Measurements from ENCODE around the gene XXYLT1.
A peak's percentile ranks its signal among the peaks of the same experiment; 100 is the strongest.

The XXYLT1 gene

DNA sequence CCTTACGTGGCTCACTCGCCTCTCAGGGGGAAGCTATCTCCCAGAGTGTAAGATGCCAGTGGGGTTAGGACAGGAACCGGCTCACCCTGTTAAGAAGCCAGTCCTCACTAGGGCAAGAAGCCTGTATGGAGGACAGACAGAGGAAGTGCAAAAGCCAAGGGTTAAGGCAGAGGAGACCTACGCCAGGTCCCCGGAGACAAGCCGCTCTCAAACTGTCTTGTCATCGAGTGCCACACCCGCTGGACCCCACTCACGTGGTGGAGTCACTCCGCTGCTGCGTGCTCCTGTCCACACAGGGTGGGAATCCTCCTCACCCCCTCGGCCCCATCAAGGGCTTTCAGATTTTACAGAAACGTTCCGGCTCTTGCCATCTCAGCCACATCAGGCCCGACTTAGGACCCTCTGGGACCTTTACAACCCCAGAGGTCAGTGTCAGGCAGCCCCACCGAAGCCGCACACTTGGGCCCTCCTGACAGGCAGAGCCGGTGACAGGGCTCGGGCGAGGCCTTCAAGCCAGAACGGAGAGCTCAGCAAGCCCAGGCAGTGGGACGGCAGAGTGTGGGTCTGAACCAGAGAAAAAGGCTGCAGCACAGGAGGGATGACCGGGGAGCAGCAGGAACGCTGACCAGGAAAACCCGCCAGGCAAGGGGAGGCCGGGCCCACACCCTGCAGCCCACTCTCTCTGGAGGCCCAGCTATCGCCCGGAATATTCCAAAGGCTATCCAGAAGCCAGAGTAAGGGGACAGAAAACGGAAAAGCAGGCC is 61.7 kb downstream of the XXYLT1 start:
- DNase-seq, result no peak

DNA sequence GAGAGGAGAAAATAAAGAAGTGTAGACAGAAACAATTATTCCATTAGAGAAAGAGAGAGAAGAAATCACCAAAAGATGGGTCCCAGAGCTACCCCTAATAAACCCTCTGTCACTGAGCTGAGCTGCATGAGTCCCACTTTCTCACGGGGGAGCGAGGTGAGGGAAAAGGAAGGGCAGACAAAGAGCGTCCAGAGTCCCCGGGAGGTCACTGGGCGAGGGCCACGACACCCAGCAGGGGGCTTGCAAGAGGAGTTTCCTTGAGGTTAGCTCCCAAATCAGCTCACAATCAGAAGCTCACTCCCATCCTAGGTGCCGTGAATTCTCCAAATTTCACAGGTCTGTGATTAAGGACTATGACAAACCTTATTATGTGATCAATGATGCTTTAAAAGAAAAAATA is 62.3 kb downstream of the XXYLT1 start:
- DNase-seq, result no peak

DNA sequence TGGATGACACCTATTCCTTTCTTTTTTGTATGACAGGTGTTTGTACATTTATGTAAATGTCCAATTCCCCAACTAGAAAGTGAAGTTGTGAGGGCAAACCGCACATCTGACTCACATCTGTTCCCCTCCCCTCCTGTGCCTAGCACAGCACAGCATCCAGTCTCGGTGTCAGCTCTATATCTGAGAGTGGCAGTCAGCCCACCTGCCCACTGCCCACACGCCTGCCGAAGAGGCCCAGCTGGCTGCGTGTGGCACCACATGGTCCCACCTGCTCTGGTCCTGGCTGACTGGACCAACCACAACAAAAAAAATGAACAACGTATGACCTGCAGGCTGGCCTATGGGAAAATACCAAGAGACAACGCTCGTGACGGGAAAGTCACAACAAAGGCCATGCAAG is 62.8 kb downstream of the XXYLT1 start:
- no peak for DNase-seq

DNA sequence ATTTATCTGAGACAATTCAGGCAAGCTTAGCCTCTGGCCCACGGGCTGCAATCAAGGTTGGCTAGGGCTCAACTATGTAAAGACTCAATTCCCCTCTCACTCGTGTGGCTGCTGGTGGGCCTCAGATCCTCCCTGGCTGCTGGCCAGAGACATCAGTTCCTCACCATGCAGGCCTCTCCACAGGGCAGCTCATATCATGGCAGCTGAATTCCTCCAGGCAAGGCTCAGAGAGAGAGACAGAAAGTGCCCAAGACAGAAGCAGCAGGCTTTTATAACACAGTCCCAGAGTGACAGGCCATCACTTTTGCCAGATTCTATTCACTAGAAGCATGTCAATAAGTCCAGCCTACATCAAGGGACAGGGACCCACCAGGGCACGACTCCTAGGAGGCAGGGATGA is 63.2 kb downstream of the XXYLT1 start:
- no peak for DNase-seq

DNA sequence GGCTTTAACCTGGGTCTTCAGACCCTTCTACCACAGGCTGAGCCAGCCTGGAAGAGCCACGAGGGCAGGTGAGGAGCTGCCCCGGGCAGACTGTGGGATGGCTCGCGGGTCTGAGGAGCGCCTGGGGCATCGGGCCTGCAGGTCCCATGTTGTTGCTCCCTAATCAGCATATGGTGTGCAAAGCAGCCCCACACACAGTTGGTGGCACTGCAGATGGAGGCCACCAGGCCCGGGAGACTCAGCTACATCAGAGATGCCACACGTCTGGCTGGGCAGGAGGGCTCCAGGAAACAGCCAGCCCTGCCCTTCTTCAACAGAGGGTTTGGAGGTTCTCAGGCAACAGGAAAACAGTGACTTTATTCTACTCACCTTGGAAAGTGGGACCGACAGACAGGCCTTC is 63.9 kb downstream of the XXYLT1 start:
- no peak for DNase-seq

DNA sequence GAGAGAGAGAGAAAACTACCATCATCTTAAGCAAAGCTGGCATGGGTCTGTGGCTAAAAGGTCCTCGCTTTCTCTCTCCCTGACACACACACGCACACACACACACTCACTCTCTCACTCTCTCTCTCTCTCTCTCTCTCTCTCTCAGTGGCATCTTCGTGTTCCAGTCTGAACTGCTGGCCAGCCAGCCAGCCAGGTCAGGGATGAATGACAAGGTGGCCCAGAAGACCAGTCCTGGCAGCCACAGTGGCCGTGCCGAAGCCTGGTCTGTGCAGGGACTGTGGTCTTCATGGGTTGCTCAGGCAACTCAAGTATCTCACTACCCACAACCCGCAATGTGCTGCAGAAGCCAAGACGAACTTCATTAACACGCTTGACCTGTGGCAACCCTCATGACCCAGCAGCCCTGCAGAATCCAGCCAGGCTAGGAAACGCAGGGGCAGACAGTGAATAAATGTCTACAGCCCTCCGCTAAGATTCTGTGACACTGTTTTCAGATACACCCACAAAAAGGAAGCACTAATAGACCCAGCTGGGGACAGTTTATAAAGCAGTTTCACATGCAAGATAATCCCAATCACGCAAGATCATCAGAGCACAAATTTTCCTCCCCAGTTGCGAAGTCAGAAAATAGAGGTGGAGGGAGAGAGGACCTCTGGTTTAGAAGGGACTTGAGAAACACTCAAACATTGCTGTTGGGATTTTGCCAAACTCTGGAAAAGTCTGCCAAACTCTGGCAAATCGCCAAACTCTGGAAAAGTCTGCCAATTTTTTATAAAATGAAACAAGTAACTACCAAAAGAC is 66.4 kb downstream of the XXYLT1 start:
- DNase-seq, result peak in 1 of 58 donors; percentile 52

DNA sequence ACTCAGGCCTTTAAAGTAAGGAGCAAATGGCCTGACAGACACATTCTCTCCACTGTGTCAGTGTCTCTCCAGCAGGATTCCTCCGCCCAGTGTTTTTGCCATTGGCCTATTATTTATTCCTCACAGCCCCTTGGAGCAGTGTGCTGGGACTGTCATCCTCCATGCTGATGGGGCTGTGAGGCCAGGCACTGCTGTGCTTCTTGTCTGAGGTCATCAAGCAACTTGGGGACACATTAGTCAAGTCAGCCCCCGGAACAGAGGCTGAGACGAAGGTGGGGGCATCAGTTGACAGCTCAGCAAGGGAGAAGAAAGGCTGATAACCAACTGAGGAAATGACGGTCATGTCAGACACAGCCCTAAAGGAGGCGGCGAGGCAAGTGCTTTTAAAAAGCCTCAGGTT is 67.4 kb downstream of the XXYLT1 start:
- no peak for DNase-seq

DNA sequence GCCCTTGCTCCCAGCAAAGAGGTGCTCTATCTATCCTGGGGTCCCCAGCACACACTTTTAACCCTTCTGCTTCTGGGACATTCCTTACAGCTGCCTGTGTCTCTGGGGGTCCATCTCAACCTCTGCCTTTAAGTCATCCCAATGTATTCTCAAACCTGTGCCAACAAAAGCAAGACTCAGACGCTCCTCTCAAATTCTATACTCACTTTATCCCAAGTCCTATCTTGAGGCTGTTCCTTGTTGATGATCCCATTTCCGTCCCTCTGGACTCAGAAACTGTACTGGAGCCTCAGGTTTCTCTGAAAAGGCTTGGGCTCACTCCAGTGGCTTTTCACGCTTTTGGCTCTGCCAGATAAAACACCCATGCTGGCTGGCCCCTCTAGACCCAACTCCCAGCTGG is 69.7 kb downstream of the XXYLT1 start:
- DNase-seq, result no peak

DNA sequence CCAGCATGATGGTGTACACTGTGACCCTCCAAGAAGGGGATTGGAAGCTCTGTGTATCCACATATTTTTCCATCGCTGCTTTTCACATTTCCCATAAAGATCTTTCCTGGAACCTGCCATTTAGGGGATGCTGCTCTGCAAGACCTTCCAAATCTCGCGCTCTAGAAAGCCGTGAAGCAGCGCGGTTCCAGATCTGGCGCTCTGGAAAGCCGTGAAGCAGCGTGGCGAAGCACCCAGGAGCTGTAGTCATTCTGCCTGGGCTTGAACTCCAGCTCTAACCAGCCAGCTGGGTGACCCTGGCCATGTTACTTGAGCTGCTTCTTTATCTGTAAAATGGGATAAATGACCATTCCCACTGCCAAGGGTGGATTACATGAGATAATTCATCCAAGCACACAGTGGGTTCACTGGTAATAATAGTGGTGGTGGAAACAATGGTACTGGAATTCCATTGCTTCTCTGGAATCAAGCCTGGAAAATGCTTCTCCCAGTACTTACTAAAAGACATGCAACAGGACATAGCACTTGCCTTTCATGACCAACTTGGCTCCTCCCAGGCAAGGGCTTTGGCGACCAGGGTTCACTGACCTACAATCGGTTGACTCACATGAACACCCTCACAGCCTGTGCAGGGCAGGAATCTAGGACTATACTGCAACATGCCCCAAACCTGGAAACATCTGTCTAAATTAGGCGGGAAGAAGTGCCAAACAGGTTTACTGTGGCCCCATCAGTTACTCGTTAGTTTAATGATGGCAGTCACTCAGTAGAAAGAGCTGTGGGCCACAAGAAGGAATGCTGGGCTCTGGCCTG is 70.7 kb downstream of the XXYLT1 start:
- DNase-seq, result no peak

DNA sequence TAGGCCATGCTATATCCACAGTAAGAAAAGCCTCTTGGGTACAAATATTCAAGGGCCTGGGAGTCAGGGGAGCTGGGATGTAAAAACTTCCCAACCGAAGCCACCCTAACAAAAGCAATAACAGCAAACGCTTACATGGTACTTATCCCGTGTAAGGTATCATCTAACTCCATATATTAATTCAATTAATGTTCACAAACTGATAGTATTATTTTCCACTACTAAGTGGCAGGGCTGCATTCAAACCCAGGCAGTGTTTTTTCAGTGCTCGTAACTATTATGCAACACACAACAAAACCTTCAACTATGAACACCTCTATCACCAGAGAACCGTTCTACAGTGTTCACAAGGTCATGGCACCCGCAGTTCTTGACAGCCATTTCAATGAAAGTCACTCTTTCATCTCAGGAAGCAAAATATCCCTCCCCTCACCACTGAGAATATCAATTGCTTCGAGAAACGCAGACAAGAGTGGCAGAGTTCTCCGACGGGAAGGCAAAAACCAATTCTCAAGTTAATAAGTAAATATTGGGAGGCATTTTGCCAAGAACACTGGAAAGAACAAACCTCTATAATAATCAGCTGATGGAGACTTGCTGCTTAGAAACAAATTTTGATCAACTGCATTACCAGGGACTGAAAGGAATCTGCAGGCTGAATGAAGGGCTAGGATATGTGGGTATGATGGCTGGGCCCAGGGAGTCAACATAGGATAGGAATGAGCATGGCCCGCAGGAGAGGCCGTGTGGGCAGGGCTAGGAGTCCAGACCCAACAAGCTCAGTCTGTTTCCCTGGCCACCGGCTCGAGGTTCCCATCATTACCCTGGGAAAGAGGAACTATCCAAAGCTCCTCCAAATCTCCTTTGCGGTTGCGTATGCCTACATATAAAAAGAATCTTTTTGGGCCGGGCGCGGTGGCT is 72.3 kb downstream of the XXYLT1 start:
- no peak for DNase-seq

DNA sequence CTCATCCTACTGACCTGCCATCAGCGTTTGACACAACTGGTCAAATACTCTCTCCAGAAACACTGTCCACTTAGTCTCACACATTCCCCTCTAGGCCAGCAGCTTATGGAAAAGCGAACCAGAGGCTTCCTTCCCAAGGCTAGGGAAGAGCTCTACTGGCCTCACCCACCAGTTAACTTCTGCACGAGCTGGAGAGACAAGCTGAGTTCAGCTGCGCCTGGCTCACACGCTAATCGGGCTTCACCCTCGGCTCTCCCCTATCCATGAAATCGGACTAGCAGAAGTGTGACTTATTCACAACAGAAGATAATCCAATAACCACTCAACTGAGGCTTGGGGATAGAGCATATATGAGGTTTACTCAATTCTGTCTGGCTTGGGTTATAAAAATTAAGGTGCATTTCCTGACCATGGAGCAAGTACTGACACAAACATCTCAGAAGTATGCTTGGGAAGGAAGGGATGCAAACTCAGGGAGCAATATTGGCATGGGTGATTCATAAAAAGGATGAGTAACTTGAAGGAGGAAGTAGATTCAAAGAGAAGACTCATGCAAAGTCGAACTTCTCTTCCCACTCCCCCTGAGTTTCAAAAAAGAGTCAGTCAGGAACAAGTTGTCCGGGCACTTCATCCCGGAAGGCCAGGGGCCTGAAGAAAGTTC is 73.1 kb downstream of the XXYLT1 start:
- DNase-seq, result no peak

DNA sequence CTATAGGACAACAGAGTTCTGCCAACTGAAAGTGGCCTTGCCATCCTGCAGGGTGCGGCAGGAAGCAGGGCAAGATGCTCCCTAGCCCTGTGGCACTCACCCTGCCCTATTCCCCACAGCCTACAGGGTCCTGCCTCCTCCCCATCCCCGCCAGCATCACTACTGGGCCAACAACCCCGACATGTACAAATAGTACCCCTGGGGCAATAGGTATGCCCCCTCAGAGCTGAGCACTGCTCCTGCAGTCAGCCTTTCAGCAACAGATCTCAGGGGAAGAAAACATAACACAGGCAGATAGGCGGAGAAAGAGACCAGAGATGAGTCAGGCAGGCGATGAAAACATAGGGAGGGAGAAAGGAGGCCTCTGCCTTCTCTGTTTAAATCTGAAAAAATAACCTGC is 74.7 kb downstream of the XXYLT1 start:
- no peak for DNase-seq

DNA sequence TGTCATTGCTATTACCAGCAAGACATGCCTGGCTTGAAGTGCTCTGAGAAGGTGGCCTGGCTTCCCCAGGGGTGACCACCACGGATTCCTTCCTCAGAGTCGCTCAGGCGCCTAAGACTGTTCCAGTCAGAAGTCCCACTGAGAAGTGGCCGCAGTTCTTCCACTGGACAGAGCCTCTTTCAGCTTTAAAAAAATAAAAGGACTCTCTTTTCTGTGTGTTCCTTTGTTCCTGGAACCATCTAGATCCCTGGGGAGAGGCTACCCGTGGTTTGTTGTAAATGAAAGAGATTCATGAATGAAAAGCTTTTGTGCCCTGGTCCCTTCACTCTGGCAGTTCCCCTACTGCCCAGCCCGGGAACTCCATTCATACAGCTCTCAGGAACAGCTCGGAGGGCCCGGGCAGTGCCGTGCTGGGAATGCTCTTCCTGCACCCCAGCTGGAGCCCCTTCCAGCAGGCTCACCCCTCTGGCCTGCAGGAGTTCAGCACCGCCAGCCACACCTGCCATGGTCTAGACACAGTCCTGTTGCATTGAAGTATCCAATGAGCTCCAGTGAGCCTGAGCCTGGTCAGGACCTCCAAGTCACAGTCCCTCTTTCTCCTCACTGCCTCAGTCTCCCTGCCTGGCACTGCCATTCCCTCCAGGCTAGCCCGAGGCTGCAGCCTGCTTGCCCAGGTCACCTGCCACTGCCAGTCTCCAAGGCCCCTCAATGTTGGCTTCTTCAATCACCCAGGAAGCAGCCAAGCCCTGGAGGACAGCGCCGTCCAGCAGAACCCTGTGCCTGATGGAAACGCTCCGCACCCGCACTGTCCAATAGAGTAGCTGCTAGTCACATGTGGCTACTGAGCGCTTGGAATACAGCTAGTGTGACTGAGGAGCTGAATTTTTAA is 75.4 kb downstream of the XXYLT1 start:
- DNase-seq, result peak in 47 of 58 donors; percentile 16 to 90 (median 57)

DNA sequence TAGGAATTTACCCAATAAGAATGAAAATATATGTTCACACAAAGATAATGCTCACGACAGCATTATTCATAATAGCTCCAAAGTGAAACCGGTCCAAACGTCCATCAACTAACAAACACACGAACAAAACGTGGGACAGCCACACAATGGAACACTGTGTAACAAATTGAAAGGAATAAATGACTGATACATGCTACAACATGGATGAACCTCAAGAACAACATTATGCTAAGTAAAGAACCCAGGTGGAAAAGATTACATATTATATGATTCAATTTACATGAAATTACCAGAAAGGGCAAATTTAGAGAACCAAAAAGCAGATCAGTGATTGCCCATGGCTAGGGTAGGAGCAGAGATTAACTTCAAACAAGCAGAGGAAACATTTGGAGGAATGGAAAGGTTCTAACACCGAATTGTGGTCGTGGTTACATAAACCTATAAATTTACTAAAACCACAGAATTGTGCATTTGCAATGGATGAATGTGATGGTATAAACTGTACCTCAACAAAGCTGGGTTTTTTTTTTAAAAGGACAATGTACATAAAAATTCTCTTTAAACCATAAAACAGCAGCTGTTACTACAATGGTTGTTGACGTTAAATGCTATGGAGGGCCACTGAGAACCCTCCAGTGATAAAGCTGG is 76.3 kb downstream of the XXYLT1 start:
- DNase-seq, result no peak

DNA sequence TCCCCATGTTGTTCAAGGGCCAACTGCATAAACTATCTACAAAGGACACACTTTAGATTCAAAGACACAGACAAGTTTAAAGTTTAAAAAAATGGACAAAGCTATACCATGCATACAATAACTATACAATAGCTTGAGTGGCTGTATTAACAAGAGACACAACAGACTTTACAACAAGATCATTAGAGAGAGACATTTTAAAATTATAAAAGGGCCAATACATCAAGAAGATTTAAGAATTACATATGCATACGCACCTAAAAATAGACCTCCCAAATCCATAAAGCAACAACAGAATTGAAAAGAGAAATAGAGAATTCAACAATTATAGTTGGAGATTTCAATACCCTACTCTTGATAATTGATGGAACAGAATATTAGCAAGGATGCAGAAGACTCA is 79.4 kb downstream of the XXYLT1 start:
- DNase-seq, result no peak

DNA sequence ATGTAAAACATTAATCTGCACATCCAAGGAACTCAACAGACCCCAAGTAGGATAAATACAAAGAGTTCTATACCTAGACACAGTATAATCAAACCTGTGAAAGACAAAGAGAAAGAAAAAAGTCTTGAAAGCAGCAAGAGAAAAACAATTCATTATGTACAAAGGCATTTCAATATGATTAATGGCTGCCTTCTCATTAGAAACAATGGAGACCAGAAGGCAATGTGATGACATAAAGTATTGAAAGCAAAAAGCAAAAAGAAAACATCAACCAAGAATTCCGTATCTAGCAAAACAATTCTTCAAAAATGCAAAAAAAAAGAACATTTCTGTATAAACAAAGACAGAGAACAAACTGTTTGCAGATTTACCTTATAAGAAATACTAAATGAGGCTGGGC is 81.1 kb downstream of the XXYLT1 start:
- no peak for DNase-seq

DNA sequence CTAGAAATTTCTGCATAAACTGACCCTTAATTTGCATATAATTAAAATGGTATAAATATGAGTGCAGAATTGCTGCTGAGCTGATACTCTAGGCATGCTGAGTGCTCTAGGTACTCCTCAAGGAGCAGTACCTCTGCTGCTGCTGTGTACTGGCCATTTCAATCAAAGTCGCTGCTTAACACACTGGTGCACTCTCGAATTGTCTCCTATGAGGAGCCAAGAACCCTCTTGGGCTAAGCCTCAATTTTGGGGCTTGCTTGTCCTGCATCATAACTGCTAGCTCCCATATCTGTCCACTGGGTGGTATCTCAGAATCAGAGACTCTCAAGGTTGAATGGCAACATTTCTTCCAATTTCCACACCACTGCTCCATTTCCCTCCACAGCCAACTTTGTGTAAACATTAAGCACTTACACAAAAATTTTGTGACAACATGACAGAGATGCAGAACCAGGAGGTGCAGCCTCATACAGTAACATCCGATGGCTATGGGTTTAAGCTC is 82.5 kb downstream of the XXYLT1 start:
- no peak for DNase-seq

DNA sequence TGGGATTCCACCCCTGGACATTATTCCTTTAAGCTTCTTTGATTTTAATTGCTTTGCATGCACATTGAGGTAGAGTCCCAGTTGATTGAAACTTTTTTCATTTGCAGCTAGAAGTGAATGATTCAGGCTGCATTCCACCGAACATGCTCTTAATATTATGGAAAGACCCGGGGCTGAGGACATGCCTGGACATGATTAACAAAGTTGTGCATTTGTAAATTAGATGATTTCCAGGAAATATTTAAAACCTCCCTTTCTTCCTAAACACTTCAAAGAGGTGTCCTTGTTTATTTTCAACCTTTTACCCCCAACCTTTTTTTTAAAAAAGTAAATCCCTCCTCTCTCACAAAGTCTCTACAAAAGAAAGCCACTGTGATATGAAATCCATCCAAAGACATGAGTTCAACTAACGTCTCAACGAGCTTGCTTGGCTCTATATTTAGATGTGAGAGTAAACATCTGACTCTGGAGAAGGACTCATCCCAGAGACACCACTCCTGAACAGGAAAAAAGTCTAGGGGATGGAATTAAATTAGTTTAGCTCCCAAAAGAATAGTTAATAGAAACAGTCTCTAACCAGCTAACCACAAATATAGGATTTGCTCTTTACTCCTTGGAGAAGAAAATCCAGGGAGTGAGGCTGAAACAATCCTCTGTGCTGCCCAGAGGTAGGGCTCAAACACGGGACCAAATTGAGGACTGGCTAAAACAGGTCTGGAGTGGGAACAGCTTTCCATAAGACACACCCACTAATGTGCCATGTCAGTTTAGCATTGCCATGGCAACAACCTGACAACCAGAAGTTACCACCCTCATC is 83.1 kb downstream of the XXYLT1 start:
- DNase-seq, result no peak
